NCI-H2107 (cell line): ENCODE data around the gene REEP5.
"Not testable (repeated sequence)": the region's sequence is repeated elsewhere in the genome, so short reads cannot be mapped to it uniquely, and the experiment has no call there.

Experiments used
- DNase-seq: peaks from one replicate; lab custom pipeline; 2025; lab: John Stamatoyannopoulos, UW

Gene REEP5

GRCh38 chr5:112933105-112933504 lies 11.1 kb upstream of the REEP5 start:
- DNase-seq = no peak

GRCh38 chr5:112931473-112931872 lies 9.4 kb upstream of the REEP5 start:
- DNase-seq = no peak

GRCh38 chr5:112930082-112930344 lies 8.0 kb upstream of the REEP5 start:
- no peak for DNase-seq

GRCh38 chr5:112929336-112930081 lies 7.5 kb upstream of the REEP5 start:
- DNase-seq = no peak

GRCh38 chr5:112923988-112924387 lies 2.0 kb upstream of the REEP5 start:
- DNase-seq = no peak

GRCh38 chr5:112923148-112923917 lies 1.3 kb upstream of the REEP5 start:
- no peak for DNase-seq

- no peak for DNase-seq
Measured at GRCh38 chr5:112921026-112921832, 798 bp downstream of the REEP5 start.

- DNase-seq = no peak
Measured at GRCh38 chr5:112919972-112920371, 2.1 kb downstream of the REEP5 start.

GRCh38 chr5:112918679-112919078 lies 3.3 kb downstream of the REEP5 start:
- DNase-seq = no peak

- DNase-seq = no peak
Measured at GRCh38 chr5:112918136-112918535, 3.9 kb downstream of the REEP5 start.

- DNase-seq = no peak
Measured at GRCh38 chr5:112917453-112917995, 4.5 kb downstream of the REEP5 start.

GRCh38 chr5:112915831-112916230 lies 6.2 kb downstream of the REEP5 start:
- no peak for DNase-seq

- no peak for DNase-seq
Measured at GRCh38 chr5:112914584-112914983, 7.4 kb downstream of the REEP5 start.

- no peak for DNase-seq
Measured at GRCh38 chr5:112910529-112910928, 11.5 kb downstream of the REEP5 start.

- DNase-seq = no peak
Measured at GRCh38 chr5:112908854-112909253, 13.2 kb downstream of the REEP5 start.

- DNase-seq = no peak
Measured at GRCh38 chr5:112907166-112907631, 14.8 kb downstream of the REEP5 start.

- DNase-seq = no peak
Measured at GRCh38 chr5:112906637-112907036, 15.4 kb downstream of the REEP5 start.

GRCh38 chr5:112904996-112905395 lies 17.0 kb downstream of the REEP5 start:
- not testable (repeated sequence) for DNase-seq

GRCh38 chr5:112902561-112902960 lies 19.5 kb downstream of the REEP5 start:
- DNase-seq = no peak

GRCh38 chr5:112895682-112896081 lies 26.3 kb downstream of the REEP5 start:
- no peak for DNase-seq

- no peak for DNase-seq
Measured at GRCh38 chr5:112892776-112893175, 29.3 kb downstream of the REEP5 start.

- not testable (repeated sequence) for DNase-seq
Measured at GRCh38 chr5:112892066-112892465, 30.0 kb downstream of the REEP5 start.
